GM21786 (cell line): ENCODE results near the gene TNRC6A.
"Not testable (repeated sequence)": the region's sequence is repeated elsewhere in the genome, so short reads cannot be mapped to it uniquely, and the experiment has no call there.

ENCODE experiments used
- ATAC-seq: cut with Tn5 transposase; IDR thresholded peaks from one replicate; pipeline ENCODE4 v1.9.1; 2021; ENCODE audit not compliant: unreplicated experiment

Gene TNRC6A

GRCh38 chr16:24723663-24724062 lies 5.8 kb upstream of the TNRC6A start:
- ATAC-seq, result no peak

GRCh38 chr16:24728011-24728410 lies 1.4 kb upstream of the TNRC6A start:
- ATAC-seq, result no peak

DNA sequence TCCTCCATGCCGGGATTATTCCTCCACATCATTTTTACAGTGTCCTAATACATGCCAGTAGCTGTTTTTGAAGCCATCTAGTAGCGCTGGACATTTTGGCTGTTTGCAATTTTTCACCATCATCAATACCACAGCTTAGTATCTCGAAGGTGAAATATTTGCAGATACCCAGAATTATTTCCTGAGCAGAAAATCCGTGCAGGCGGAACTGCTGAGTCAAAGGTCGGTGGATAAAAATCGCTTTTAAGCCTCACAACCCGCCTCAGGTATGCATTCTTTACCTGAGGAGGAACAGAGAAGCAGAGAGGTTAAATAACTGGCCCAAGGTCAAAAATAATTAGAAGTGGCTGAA lies 584 bp upstream of the TNRC6A start:
- ATAC-seq, result no peak

DNA sequence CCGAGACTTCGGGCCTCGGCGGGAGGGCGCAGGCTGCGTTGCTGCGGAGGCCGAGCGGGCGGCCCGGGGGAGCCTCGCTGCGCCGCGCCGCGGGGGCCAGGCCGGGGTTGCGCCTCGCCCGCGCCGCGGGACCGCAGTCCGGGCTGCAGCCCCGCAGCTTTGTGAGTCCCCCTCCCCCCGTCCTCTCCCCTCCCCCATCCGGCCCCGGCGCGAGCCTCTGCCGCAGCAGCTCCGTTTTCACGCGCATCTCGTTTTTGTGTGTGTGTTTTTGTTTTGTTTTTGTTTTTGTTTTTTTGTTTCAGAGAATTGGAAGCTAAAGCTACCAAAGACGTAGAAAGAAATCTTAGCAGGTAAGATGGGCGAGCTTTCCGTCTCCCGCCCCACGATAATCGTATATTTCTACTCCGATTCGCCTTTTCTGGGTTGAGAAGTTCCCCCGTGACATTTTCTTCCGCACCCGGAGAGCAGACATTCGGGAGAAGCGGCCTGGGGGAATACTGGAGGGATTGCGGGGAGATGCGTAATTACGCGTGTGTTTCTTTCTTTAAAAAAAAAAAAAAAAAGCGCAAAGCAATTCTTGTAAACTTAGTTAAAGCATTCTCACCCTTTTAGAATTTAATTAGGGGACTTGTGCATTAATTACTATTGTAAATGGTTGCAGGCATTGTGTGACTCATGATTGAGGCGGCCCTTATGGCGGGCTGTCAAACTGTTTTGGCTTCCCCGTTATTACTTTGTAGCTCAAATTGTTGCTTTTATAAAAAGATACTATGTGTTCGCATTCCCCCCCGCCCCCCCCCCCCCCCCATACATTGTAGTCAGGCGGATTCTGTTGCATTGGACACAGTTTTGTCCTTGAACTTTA lies 732 bp downstream of the TNRC6A start:
- ATAC-seq, result peak; percentile 32

- ATAC-seq, result no peak
Observed at GRCh38 chr16:24730914-24731313, 1.5 kb downstream of the TNRC6A start.

DNA sequence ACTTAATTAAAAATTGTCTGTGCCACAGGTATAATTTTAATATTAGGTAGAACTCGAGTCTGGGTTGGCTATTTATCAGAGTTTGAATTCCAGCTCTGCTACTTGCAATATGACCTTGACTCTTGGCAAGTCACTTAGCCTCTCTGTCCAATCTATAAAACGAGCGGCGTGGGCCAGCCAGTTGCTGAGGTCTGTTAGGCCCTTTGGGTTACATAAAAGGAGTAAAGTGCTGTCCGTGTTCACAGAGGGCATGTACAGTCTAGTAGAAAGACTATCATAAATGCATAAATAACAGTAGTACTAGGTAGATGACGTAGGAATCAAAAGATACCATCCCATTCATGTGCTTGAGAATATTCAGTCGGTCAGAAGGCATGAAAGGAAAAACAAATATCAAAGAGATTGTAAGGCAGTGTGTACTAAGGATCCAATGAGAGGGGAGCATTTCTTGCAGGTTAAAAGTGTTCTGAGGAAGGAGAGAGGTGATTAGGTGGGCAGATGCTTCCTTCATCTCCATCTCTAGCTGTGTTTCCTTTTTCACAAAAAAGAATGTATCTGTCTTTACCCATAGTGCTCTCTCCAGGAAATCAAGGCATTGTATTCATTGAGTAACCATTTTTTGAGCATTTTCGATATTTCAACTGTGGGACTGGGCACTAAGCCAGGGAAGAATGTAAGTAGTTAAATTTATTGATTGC lies 2.4 kb downstream of the TNRC6A start:
- ATAC-seq, result no peak

DNA sequence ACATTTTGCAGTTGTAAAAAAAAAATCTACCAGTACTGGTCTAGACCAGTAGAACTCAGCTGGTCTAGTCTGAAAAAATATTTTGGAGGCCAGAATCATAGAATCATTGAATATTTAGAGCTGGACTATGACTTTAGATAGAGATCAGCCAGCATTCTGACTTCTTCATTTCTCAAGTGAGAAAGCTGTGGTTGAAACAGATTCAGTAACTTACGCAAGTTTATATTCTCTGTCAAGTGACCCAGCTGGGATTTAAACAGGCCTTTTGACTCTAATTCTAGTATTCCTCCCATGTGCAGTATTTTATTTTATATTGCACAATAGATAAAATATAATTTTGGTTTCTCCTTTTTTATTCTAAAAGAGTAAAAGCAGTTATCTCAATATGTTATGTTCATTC lies 4.9 kb downstream of the TNRC6A start:
- no peak for ATAC-seq

- no peak for ATAC-seq
Observed at GRCh38 chr16:24736758-24737157, 7.3 kb downstream of the TNRC6A start.

DNA sequence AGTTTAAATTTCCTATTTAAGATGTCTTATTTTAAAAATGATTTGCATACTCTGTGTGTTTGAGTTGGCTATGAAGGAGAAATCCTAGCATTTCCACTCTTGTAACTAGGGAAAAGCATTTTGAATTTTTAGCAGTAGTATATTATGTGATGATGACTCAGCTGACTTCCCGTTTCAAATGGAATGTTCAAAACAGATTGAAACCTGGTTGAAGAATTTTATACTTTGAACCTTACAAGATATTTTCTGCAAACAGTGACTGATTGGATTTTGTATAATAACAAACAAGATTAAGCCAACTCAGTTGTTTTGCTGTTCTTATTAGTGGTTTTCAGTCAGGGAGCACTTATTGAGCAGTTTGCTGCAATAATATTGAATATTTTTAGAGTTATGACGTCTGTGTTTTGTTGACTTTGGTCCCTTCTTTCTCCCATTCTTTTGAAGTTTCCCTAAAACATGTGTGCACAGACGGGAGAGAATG lies 8.0 kb downstream of the TNRC6A start:
- no peak for ATAC-seq

DNA sequence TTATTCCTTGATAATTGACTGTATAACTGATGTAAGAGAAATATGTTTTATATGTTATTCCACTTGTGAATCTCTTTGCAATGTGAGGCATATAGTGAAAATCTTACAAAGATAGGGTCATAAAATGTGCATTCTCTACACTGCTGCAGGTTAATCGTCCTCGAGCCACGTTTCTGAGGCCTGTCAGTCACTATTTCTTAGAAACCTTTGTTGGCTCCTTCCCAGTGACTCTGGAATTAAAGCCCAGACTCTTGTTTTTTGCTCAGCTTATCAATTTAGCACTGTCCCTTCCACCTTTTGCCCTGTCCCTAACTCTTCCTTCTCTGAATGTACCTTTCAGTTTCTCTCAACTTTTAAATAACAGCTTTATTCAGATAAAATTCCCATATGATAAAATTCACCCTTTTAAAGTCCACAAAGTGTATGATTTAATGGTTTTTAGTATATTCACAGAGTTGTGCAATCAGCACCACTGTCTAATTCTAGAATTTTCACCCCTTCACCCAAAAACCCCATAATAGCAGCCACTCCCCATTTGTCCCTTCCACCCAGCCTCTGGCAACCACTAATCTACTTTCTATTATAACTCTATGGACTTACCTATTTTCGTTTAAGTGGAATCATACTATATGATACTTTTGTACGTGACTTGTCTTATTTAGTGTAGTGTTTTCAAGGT lies 8.6 kb downstream of the TNRC6A start:
- ATAC-seq, result no peak

DNA sequence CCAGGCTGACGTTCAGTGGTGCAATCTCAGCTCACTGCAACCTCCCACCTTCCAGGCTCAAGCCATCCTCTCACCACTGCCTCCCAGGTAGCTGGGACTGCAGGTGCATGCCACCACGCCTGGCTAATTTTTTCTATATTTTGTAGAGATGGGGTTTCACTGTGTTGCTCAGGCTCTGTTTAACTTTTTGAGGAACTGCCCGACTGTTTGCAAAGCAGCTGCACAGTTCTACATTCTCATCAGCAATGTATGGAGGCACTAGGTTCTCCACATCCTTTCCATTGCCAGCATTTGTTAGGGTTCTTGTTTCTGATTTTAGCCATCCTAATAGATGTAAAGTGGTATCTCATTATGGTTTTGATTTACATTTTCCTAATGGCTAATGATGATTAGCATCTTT lies 9.4 kb downstream of the TNRC6A start:
- no peak for ATAC-seq

- no peak for ATAC-seq
Observed at GRCh38 chr16:24741862-24742261, 12.4 kb downstream of the TNRC6A start.

- ATAC-seq, result not testable (repeated sequence)
Observed at GRCh38 chr16:24742610-24743009, 13.2 kb downstream of the TNRC6A start.

- no peak for ATAC-seq
Observed at GRCh38 chr16:24745391-24745790, 15.9 kb downstream of the TNRC6A start.

GRCh38 chr16:24745791-24746190 lies 16.3 kb downstream of the TNRC6A start:
- no peak for ATAC-seq

GRCh38 chr16:24747441-24747840 lies 18.0 kb downstream of the TNRC6A start:
- no peak for ATAC-seq

- no peak for ATAC-seq
Observed at GRCh38 chr16:24748242-24748641, 18.8 kb downstream of the TNRC6A start.

DNA sequence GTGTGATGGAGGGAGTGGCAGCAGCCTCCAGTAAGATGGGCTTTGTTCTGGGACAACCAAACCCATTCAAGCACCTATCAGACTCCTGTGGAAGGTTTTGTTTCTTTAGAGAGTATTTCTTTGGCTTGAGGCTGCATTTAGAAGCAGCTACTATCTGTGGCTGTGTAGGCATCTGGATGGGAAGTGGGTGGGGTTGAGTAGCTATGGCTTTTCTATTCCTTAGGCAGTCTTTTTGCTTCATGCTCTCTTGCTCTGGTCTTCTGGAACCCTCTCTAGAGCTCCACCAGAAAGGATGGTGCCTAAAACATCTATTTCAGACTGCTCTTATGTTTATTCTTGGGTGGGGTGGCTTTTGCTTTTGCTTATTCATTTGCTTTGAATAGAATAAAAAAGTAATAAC lies 19.9 kb downstream of the TNRC6A start:
- ATAC-seq, result no peak

DNA sequence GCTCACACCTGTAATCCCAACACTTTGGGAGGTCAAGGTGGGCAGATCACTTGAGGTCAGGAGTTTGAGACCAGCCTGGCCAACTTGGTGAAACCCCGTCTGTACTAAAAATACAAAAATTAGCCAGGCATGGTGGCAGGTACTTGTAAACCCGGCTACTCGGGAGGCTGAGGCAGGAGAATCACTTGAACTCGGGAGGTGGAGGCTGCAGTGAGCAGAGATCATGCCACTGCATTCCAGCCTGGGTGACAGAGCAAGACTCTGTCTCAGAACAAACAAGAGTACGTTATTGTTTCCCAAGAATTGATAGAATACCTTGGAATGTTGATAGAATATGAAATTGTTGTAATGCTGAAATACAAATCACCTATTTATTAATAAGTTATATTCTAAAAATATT lies 20.4 kb downstream of the TNRC6A start:
- ATAC-seq, result not testable (repeated sequence)

GRCh38 chr16:24753000-24753399 lies 23.5 kb downstream of the TNRC6A start:
- no peak for ATAC-seq

DNA sequence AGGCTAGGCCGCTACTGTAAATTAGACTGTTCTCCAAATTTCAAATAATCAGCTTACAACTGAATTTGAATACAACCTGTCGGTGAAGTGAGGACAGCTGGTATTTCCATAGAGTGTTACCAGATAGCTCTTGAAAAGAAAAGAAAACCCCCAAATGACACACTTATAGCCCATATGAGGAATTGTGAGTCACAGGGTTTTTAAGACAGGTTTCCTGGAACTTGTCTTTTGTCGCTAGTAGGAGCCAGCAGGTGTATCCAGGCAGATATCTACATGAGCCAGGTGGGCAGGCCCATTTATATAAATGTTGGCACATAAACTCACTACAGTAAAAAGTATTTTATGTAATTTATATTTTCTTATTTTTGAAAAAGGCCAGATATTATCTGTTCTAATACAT lies 24.0 kb downstream of the TNRC6A start:
- no peak for ATAC-seq

DNA sequence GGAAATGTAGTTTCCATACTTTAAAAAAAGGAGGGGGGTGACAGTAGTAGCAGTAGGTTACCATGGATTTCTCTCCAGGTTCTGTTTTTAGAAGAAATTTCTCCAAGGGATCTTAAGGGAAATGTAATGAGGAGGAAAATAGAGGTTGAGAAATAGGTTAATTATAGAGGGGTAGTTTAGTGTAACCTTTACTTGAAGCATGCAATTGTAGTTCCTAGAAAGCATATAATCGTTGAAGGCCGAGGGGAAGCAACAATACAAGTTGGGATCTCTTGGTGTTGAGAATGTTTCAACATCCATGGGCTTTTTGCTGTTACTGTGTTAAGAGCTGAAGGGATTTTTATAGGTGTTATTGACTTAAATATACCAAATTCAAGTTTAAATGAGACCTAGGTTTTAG lies 25.1 kb downstream of the TNRC6A start:
- ATAC-seq, result no peak
